Measurements from ENCODE around the gene GMEB2.
"Not testable (repeated sequence)": the region's sequence is repeated elsewhere in the genome, so short reads cannot be mapped to it uniquely, and the experiment has no call there.

Gene GMEB2

GRCh38 chr20:63626424-63627128 lies at the start of gene GMEB2:
GMEB2 (minus strand) TSS chr20:63627101; CDS start chr20:63619397, 7,704 bp downstream.
- no peak for DNase-seq

DNA sequence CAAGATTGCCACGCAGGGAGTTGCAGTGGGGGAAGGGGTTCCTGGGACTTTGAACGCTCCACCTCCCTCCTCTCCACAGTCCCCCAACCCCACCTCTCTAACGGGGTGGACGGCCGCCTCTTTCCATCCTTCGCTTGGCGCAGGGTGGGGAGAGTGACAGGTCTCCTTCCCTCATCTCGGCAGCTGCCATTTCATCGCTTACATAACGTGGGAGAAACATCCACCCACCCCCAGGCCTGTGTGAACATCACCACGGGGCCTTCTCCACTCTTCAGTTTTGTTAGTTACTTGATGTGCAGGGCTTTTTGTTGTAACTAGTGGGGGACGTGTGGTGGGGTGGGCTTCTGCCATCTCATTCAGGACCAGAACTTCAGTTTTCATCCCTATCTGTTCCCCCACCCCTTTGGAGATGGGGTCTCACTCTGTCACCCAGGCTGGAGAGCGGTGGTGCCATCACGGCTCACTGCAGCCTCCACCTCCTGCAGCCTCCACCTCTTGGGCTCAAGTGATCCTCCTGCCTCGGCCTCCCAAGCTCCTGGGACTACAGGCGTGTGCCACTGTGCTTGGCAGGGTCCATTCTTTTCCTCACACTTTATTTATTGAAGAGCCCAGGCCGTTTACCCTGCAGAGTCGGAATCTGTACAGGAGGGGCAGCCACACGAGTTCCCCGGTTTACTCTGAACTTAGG lies 48.9 kb upstream of the GMEB2 start:
- no peak for DNase-seq

DNA sequence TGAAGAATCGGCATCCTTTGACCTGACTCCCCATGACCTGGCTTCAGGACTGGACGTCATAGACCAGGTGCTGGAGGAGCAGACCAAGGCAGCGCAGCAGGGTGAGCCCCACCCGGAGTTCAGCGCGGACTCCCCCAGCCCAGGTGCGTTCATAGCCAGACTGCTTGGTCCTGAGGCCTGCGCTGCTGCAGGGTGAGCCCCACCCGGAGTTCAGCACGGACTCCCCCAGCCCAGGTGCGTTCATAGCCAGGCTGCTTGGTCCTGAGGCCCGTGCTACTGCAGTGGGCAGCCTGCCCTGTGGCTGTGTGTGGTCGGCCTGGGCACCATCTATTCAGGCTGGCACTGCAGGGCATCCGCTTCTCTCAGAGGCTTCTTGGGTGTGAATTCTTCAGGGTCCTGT lies 47.0 kb upstream of the GMEB2 start:
- DNase-seq = no peak

DNA sequence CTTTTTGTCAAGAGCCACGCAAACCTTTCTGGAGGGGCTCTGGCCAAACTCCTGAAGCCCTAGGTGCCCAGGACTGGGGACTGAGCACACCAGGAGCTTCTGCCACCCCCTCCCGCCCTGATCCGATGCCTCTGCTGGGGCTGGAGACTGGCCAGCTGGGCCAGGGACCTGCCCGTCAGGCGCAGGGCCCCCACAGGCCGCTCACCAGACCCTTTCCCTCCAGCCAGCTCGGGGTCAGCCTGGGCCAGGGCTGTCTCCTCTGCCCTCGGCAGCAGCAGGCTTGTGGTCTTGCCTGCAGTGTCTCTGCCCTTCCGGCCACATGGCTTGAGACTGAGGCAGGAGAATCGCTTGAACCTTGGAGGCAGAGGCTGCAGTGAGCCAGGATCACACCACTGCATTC lies 45.8 kb upstream of the GMEB2 start:
- no peak for DNase-seq

GRCh38 chr20:63671695-63672094 lies 44.8 kb upstream of the GMEB2 start:
- DNase-seq = not testable (repeated sequence)

- no peak for DNase-seq
These were observed 41.5 kb upstream of the GMEB2 start for GRCh38 chr20:63668351-63668750.

DNA sequence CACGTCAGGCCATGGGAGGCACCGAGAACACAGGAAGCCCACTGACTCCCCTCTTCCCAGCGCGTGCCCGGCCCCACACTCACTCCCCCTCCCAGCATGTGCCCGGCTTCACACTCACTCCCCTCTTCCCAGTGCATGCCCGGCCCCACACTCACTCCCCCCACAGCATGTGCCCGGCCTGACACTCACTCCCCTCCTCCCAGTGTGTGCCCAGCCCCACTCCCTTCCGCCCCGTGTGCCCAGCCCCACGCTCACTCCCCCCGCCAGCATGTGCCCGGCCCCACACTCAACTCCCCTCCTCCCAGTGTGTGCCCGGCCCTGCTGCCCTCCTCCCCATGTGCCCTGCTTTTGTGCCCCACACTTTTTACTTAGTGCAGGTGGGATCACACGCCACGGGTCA lies 41.0 kb upstream of the GMEB2 start:
- DNase-seq = no peak

- no peak for DNase-seq
These were observed 38.8 kb upstream of the GMEB2 start for GRCh38 chr20:63665708-63666107.

DNA sequence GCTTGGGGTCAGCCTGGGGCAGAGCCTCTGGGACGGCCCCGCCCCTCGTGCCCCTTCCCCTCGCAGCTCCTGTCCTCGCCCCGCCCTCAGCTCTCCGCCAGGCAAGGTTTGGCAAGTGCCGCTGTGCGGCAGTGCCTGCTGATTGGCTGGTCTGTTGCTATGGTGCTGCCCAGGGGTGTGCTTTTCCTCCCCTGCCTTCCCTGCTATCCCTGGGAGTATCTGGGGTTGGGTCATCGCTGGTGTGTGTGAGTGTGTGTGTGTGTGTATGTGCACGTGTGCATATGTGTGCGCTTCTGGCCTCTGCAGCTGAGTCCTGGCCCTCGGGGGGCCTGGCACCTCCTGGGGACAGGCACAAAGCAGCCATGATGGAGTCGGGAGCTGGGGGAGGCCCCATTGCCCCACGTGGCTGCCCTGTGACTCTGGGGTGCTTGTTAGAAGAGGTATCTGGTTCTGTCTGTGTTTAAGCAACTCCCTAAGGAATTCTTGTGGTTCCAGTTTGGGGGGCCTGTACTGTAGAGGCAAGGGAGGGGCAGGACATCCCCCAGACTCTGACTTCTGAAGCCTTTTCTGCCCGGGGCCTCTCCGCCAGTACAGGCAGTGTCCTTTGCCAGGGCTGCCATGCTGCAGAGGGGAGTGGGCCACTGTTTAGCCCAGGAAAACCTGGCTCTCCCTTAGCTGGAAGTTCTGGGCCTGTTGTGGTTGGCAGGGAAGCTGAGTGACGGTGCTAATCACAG lies 38.1 kb upstream of the GMEB2 start:
- no peak for DNase-seq

- no peak for DNase-seq
These were observed 37.4 kb upstream of the GMEB2 start for GRCh38 chr20:63664143-63664851.

DNA sequence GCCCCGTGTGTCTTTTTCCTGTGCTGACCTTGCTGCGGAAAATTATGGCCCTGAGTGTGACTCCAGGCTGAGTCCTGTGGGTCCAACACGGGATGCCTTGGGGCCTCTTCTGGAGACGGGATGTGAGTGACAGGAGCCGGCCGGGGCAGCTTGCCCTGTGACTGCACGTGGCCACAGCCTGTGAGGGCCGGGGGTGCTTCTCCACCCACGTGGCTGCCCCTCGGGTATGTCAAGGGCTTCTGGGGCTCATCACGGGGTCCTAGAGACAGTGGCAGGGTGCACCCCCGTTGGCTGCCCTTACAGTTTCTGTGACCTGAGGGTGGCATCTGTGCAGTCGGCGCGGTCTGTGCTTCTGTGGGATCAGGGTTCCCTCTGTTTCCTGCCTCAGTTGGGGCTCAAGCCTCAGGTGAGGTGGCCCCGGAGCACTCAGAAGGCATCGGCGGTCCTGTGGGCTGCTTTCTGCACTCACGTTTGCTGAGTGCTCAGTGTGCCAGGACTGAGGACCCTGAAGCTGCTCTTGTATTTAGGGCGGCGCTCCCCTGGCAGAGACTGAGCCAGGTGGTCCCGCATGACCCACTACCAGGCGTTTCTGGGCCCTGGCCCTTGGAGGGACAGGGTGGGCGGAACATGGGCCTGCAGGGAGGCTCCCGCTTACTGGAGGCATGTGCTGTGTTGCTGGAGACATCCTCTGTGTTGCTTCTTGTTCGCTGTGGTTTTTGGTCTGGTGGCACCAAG lies 36.6 kb upstream of the GMEB2 start:
- DNase-seq = no peak

GRCh38 chr20:63662813-63663189 lies 35.9 kb upstream of the GMEB2 start:
- no peak for DNase-seq

DNA sequence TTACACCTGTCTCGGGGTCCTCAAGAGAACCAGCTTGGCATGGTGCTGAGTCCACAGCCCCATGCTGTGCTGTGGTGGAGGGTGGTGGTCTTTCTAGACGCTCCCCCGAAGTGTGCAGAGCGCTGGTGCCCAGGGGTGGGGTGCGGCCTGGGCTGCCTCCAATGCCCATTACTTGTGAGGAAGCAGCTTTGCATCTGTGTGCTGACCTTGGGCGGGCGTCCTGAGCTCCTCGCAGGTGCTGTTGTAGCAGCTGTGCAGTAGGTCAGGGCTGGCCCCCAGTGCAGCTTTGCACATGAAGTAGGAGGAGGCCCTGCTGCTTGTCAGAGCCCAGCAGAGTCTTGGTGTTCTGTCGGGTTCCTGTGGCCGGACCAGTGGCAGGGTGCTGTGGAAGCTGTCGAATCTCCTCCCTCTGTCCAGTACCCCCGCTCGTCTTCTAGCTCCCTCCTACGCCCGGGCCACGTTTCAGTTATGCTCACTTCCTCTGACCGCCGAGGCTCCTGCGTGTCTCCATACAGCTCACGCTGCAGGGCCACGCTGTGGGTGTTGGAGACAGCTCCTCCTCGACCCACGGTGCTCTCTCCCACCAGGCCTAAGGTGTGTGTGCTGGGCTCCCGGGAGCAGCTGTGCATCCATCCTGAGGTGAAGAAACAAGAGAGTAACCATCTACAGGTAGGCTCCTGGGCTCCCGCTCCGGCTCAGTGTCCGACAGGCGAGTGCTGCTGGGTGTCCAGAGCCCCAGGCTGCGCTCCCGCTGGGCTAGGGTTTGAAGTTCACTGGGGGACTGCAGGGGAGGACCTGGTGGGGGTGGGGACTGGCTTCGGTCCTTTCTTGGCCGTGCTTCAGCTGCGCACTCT lies 35.3 kb upstream of the GMEB2 start:
- no peak for DNase-seq

DNA sequence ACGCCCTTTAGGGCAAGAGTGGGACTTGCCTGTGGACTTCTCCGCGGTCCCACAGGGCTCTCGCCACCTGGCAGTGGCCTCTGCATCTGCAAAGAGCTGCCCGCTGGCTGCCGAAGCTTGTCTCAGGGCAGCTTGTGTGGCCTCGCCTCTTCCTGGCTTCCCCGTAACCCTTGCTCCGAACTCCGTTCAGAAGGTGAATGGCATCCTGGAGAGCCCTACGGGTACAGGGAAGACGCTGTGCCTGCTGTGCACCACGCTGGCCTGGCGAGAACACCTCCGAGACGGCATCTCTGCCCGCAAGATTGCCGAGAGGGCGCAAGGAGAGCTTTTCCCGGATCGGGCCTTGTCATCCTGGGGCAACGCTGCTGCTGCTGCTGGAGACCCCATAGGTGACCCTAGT lies 34.2 kb upstream of the GMEB2 start:
- no peak for DNase-seq

DNA sequence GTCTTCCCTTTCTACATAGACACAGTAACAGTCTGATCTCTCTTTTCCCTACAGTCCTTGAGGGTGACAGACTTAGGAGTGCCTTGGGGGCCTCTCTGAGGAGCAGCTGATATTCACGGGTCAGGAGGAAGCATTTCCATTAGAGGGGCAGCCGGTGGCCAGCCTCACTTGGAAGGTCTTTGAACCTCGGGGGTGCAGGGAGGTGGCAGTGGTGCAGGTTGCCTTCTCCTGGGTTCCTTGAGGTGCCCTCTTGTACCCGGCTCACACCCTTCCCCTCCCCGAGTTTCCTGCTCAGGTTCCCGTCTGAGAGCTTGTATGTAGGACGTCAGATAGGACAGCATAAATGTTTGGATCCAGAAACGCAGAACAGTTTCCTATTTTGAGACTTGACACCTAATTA lies 33.7 kb upstream of the GMEB2 start:
- DNase-seq = no peak

DNA sequence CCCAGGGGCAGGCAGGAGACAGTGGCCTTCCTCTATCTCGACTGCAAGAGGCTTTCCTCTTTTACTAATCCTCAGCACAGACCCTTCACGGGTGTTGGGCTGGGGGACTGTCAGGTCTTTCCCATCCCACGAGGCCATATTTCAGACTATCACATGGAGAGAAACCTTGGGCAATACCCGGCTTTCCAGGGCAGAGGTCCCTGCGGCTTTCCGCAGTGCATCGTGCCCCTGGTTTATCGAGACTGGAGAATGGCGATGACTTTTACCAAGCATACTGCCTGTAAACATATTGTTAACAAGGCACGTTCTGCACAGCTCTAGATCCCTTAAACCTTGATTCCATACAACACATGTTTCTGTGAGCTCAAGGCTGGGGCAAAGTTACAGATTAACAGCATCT lies 33.3 kb upstream of the GMEB2 start:
- DNase-seq = not testable (repeated sequence)

GRCh38 chr20:63659370-63659769 lies 32.5 kb upstream of the GMEB2 start:
- no peak for DNase-seq

DNA sequence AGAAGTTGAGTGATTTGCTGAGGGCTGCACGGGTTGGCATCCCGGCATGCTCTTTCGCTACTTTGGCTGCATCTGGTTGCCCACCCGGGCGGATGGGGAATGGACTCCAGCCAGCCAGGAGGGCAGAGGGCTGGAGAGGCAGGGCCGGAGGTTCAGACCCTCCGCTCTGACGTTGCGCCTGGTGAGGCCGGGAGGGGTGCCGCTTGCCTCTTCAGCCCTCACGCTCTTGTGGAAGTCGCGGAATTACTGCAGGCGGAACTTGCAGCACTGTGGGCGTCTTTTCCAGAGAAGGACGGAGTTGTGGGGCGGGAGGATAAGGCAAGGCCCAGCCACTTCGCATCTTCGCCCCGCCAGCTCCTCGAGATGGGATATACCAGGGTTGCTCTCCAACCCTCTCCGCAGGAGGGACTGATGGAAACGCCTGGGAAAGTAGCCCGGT lies 31.9 kb upstream of the GMEB2 start:
- DNase-seq = no peak

- no peak for DNase-seq
These were observed 31.2 kb upstream of the GMEB2 start, which contains the start of gene RTEL1 for GRCh38 chr20:63657937-63658748. RTEL1 (plus strand) TSS chr20:63658312; CDS start chr20:63659403, 1,091 bp downstream.

- DNase-seq = no peak
These were observed 30.5 kb upstream of the GMEB2 start for GRCh38 chr20:63657260-63657936.

Measured in NCI-H1436 treated with DMSO at 0.1 percent for 48 hours (cell line).